GM10266 (cell line): ENCODE data around the gene RCOR1.

Experiments used
- DNase-seq: peaks from one replicate; pipeline ENCODE4 v3.0.0; 2012; ENCODE audit errors: extremely low spot score
- TF ChIP-seq, protein P1 (sequence below): IDR thresholded peaks from 2 replicates; pipeline ENCODE4 v1.5.1; 2012; ENCODE audit warnings: mild to moderate bottlenecking, low read depth; ENCODE audit not compliant: control insufficient read depth, insufficient read depth; ENCODE audit errors: missing control alignments

Gene RCOR1

DNA sequence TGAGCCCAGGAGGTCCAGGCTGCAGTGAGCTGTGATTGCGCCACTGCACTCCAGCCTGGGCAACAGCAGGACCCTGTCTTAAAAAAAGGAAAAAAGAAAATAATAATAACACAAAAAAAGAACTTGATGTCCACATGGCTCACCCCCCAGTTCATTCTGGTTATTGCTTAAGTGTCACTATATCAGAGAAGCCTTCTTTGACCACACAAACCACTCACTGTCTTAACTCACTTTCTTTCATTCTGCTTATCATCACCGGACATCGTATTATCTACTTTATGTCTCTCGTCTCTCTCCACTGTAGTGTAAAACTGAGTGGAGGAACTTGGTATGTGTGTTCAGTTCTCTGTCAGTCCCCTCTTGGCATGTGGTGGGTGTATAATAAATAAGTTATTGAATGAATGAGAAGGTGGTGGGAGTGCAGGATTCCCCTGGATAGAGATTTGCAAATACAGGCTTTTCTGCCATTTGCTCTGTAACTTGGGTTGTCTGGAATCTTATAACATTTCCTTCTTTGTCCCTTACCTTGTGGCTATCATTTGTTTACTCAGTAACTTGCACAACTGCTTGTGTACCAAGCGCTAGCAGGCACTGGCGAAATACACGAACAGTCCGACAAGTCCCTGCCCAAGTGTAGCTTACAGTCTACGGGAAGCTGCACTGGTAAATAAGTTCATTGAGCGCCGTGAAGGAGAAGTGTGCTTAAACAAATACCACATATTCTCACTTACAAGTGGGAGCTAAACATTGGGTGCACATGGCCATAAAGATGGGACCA, 98.2 kb downstream of the RCOR1 start:
- TF ChIP-seq, protein P1, sequence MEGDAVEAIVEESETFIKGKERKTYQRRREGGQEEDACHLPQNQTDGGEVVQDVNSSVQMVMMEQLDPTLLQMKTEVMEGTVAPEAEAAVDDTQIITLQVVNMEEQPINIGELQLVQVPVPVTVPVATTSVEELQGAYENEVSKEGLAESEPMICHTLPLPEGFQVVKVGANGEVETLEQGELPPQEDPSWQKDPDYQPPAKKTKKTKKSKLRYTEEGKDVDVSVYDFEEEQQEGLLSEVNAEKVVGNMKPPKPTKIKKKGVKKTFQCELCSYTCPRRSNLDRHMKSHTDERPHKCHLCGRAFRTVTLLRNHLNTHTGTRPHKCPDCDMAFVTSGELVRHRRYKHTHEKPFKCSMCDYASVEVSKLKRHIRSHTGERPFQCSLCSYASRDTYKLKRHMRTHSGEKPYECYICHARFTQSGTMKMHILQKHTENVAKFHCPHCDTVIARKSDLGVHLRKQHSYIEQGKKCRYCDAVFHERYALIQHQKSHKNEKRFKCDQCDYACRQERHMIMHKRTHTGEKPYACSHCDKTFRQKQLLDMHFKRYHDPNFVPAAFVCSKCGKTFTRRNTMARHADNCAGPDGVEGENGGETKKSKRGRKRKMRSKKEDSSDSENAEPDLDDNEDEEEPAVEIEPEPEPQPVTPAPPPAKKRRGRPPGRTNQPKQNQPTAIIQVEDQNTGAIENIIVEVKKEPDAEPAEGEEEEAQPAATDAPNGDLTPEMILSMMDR: no peak
- no peak for DNase-seq

DNA sequence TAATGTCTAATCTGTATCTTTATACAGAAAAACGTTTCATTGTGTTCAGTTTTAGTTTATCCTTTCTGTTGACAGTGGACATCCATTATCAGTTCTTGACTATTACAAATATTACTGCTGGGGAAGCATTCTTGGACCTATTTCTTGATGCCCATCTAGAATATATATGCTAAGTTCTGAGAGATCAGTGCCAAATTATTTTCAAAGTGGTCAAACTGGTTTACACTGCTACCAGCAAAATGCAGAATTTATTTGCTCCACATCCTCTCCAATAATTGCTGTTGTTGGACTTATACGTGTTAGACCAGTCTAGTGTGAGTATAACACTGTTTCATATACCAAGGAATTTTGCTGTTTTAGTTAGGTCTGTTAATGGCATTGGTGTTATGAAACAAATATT, 99.3 kb downstream of the RCOR1 start:
- TF ChIP-seq, protein P1: no peak
- DNase-seq: no peak

DNA sequence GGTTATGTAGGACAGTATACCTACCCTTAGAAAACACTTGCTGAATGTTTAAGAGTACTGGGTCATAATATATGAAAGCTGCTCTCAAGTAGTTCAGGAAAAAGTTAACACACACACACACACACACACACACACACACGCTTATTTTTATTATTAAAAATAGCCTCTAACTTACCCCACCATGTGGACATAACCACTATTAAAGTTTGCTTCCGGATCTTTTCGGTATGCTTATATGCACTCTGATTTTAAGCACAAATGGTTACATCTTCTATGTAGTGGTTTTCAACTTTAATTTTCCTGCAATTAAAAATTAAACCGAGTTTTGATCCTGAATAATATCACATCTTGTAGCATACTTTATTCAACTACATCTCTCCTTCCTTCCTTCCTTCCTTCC, 99.9 kb downstream of the RCOR1 start:
- DNase-seq: no peak
- TF ChIP-seq, protein P1: no peak

DNA sequence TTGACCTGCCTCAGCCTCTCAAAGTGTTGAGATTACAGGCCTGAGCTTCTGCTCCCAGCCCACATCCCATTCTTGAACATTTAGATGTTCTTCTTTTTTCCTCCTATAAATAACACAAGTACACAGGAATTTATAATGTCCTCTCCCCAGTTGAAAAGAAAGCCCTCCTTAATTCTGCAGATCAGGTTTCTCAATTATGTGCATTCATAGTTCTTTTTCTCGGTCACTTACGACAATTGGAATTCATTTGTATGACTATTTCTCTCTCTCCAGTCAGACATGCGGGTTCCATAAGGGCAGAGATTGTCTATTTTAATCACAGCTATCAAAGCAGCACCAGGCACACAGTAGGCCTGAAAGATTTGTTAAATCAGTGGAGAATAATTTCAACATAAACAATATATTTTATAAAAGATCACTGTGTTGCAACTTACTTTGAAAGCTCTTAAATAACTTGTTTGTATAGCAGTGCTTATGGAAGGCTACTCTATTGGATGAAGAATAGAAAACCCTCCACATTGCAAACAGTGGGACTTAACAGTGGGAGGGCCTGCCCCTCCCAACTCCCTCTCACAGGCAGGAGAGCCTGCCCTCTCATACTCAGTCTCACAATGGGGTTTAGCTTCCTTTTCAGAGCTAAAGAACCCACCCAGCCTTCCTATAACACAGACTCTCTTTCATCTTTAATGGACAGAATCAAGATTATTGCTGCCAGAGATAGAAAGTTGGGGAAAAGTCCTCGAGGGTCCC, 100.7 kb downstream of the RCOR1 start:
- TF ChIP-seq, protein P1: no peak
- no peak for DNase-seq

DNA sequence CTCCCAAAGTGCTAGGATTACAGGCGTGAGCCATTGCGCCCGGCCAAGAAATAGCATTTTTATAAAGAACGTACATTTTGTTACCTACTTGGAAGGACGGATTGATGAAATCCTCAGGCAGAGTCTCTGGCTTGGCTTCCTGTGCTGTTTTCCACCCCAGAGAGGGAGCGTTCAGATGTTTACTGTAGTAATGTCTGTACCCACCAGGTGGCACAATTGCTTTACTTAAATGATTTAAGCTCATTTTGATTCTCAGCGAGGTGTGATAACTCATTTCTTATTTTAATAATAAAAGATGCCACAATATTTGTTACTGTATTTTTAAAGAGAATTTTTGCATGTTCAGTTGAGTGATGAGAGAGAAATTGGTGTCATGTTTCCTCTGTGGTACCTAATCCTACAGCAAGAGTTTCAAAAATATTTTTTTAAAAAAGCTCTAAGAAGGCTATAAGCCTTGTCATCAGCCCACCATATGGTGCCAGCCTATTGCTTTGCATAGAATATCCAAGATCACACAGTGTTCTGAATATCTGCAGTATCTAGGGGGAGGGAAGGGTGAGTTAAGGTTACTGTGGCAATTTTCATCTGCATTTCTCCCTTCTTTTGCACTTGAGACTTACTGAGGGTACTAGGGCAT, 102.2 kb downstream of the RCOR1 start:
- peak; percentile 64 for DNase-seq
- TF ChIP-seq, protein P1: peak; percentile 71

DNA sequence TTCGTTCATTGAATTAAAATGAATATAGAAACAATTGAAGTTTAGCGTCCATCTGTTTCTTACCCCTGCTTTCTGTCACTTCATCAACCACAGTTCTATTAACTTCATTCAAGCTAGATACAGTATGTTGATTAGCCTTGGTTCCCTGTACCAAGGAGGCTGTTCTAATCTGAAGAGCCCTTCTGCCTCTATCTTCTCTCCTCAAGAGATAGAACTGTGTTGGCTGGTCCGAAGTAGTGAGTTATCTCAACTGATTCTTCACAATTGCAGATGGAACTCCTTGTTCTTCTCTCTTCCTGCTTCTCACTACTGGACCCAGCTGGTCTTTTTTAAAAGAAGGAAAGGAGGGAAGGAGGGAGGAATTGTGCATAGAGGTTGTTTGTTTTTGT, 102.7 kb downstream of the RCOR1 start:
- DNase-seq: no peak
- TF ChIP-seq, protein P1: no peak

DNA sequence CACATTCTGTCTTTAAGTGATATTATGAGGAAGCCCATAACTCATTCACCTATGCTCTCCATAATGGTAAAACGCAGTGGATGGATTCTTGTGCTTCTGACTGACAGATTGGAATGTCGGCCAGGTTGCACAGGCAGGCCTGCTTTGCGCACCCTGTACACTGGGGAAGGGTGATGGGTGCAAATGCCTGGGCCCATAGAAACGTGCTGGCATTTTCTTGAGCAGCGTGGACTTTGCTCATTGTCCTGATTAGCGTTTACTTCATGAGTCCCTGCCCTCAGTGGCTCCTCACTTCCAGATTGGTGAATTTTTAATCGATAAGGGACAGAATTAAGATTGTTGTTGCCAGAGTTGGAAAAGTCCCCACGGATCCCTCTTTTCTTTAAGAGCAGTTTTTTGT, 103.9 kb downstream of the RCOR1 start:
- TF ChIP-seq, protein P1: no peak
- DNase-seq: no peak
